GM12878 (cell line): Measurements from ENCODE around the gene SRGAP1. TPM values are rescaled to one million over a fixed set of nuclear protein-coding genes. Genes with fewer than 3 reads are reported as not detected.

ENCODE experiments used
- BCL3 ChIP-seq: IDR thresholded peaks from 2 replicates; pipeline ENCODE4 v1.6.1; 2011; ENCODE audit warnings: borderline replicate concordance, low read depth, mild to moderate bottlenecking, moderate library complexity, low read length; ENCODE audit not compliant: insufficient read depth, poor library complexity, severe bottlenecking
- BCLAF1 ChIP-seq: fragments of 450-650 bp; IDR thresholded peaks from 2 replicates; pipeline ENCODE4 v1.6.1; 2017; ENCODE audit warnings: antibody characterized with exemption, mild to moderate bottlenecking, moderate library complexity
- CEBPB ChIP-seq, 2 experiments: fragments of 150-350 bp in 1 of 2; IDR thresholded peaks; 2 replicates each; pipeline ENCODE4 v1.6.1; 2012 to 2014; ENCODE audit warnings: low read depth in 2 of 2, low read length in 2 of 2, borderline replicate concordance in 1 of 2, inconsistent platforms in 1 of 2
- CHD4 ChIP-seq: fragments of 200-600 bp; sonication (generic); IDR thresholded peaks from 2 replicates; pipeline ENCODE4 v1.6.1; 2016; ENCODE audit warnings: mild to moderate bottlenecking
- EP300 ChIP-seq, 2 experiments: fragments of 150-350 bp in 1 of 2; IDR thresholded peaks; 2 replicates each; pipeline ENCODE4 v1.6.1; 2011 to 2012; ENCODE audit warnings: low read depth in 2 of 2, low read length in 2 of 2, borderline replicate concordance in 1 of 2, improper control_type of control experiment in 1 of 2, inconsistent platforms in 1 of 2; ENCODE audit not compliant: control insufficient read depth in 1 of 2
- ESRRA ChIP-seq: IDR thresholded peaks from 2 replicates; pipeline ENCODE4 v1.6.1; 2012; ENCODE audit warnings: mild to moderate bottlenecking, low read length, improper control_type of control experiment
- HDAC2 ChIP-seq: fragments of 200-600 bp; sonication (generic); IDR thresholded peaks from 2 replicates; pipeline ENCODE4 v1.6.1; 2017
- HSF1 ChIP-seq: fragments of 150-350 bp; IDR thresholded peaks from 2 replicates; pipeline ENCODE4 v1.6.1; 2014; ENCODE audit warnings: mild to moderate bottlenecking, low read depth, low read length
- KAT2A ChIP-seq: conservative IDR thresholded peaks from 2 replicates; pipeline ENCODE4 v1.6.1; 2011; ENCODE audit warnings: low read depth, low read length; ENCODE audit not compliant: control insufficient read depth
- MTA2 ChIP-seq: fragments of 450-650 bp; IDR thresholded peaks from 2 replicates; pipeline ENCODE4 v1.6.1; 2016; ENCODE audit warnings: low read depth, mild to moderate bottlenecking, moderate library complexity
- MYB ChIP-seq: fragments of 150-350 bp; IDR thresholded peaks from 2 replicates; pipeline ENCODE4 v1.6.1; 2014; ENCODE audit warnings: mild to moderate bottlenecking, low read depth, low read length, borderline replicate concordance
- NFYB ChIP-seq: IDR thresholded peaks from 2 replicates; pipeline ENCODE4 v1.6.1; 2011; ENCODE audit warnings: low read depth, mild to moderate bottlenecking, low read length, improper control_type of control experiment, moderate library complexity; ENCODE audit not compliant: insufficient read depth
- NKRF ChIP-seq: fragments of 450-650 bp; conservative IDR thresholded peaks from 2 replicates; pipeline ENCODE4 v1.6.1; 2017; ENCODE audit warnings: mild to moderate bottlenecking, moderate library complexity
- PML ChIP-seq: IDR thresholded peaks from 2 replicates; pipeline ENCODE4 v1.6.1; 2012; ENCODE audit warnings: low read length, inconsistent platforms
- SIX5 ChIP-seq: IDR thresholded peaks from 2 replicates; pipeline ENCODE4 v1.6.1; 2011; ENCODE audit warnings: mild to moderate bottlenecking, low read depth, low read length, moderate library complexity; ENCODE audit not compliant: severe bottlenecking
- SKIL ChIP-seq: fragments of 450-650 bp; IDR thresholded peaks from 2 replicates; pipeline ENCODE4 v1.6.1; 2017; ENCODE audit warnings: mild to moderate bottlenecking, low read depth, inconsistent platforms; ENCODE audit not compliant: poor library complexity, severe bottlenecking
- SMC3 ChIP-seq: IDR thresholded peaks from 2 replicates; pipeline ENCODE4 v1.6.1; 2011; ENCODE audit warnings: low read length, improper control_type of control experiment, borderline replicate concordance
- TBL1XR1 ChIP-seq: IDR thresholded peaks from 2 replicates; pipeline ENCODE4 v1.6.1; 2012; ENCODE audit warnings: low read depth, low read length, improper control_type of control experiment
- ZNF217 ChIP-seq: fragments of 450-650 bp; IDR thresholded peaks from 2 replicates; pipeline ENCODE4 v1.6.1; 2017; ENCODE audit warnings: antibody characterized with exemption, mild to moderate bottlenecking
- polyA plus RNA-seq, 11 experiments: library from polyadenylated mRNA; depleted of rRNA in 4 of 11; unstranded in 6 of 11; stranded (reverse) in 5 of 11; fragments of >200 nt; fragmentation: Nextera tagmentation in 4 of 11; fragmentation: Illumina TruSeq in 1 of 11; extraction: Ambion mirVana in 4 of 11; extraction: Trizol in 1 of 11; gene quantifications; 1 replicate in 1 of 11; 2 replicates in 10 of 11; pipeline versions ENCODE4 v1.2.1 to v1.2.3, GENCODE V29; 2011 to 2016; ENCODE audit warnings: inconsistent platforms in 2 of 11, missing spikeins in 2 of 11, low read depth in 1 of 11
- total RNA-seq, 4 experiments: library from RNA; depleted of rRNA in 3 of 4; stranded (reverse); fragments of >200 nt in 3 of 4; fragmentation: Illumina TruSeq in 1 of 4; extraction: Trizol in 1 of 4; gene quantifications; 2 replicates each; pipeline versions ENCODE4 v1.2.1 to v1.2.3, GENCODE V29; 2013 to 2021

Gene SRGAP1
- total and polyA plus RNA-seq, 10 of the 15 experiments (the other 5 are each of a cell fraction or from before 2014, with no cell fraction given): 0.16 to 0.85 (median 0.46) TPM

GRCh38 chr12:63843721-63844390 lies 644 bp upstream of the SRGAP1 start (continued):
- TF ChIP-seq BCL3 (no peak), SKIL (no peak), NFYB (0 out of 2 replicates have a peak, but pooled peaks have one; percentile 22), ZNF217 (0 out of 2 replicates have a peak, but pooled peaks have one; percentile 23), MYB (no peak), CHD4 (no peak), SIX5 (no peak), HSF1 (peak; percentile 21; the same call in 1 of the 2 replicates), CEBPB (IDR thresholded peaks at IDR 0.05; ENCODE audit: borderline replicate concordance in 1 of 2, low read depth in 2 of 2, low read length in 2 of 2) (no peak), ESRRA (no peak), MTA2 (no peak), SMC3 (peak; percentile 85), PML (no peak), TBL1XR1 (no peak), NKRF (peak; percentile 49; the same call in 1 of the 2 replicates), BCLAF1 (no peak), KAT2A (no peak), HDAC2 (no peak), EP300 (IDR thresholded peaks at IDR 0.05; ENCODE audit: borderline replicate concordance in 1 of 2, control insufficient read depth in 1 of 2, low read depth in 2 of 2, low read length in 2 of 2) (no peak)
